A549 (cell line): Measurements from ENCODE around the gene NHERF1. TPM values are rescaled to one million over a fixed set of nuclear protein-coding genes. Genes with fewer than 3 reads are reported as not detected.

Experiments used
- ATAC-seq, 2 experiments: fragments of 200-7000 bp in 1 of 2; fragments of >200 bp in 1 of 2; cut with Nextera tagmentation in 1 of 2; cut with Tn5 transposase in 1 of 2; 3 replicates each; pipeline versions ENCODE4 v1.8.0 to v1.9.1; 2018 to 2020; ENCODE audit warnings: mild to moderate bottlenecking in 1 of 2, moderate library complexity in 1 of 2
- CTCF ChIA-PET: fragments of 300-600 bp; sonication (Branson Sonifier 250); formaldehyde crosslinking; extraction: SDS; loops from one replicate; lab custom pipeline; 2021; ENCODE audit warnings: antibody characterized with exemption, inconsistent platforms; lab: Yijun Ruan, JAX
- POLR2A ChIA-PET: fragments of 350-600 bp; formaldehyde crosslinking; extraction: SDS; loops from one replicate; lab custom pipeline; 2021; ENCODE audit warnings: antibody characterized with exemption, inconsistent platforms; lab: Yijun Ruan, JAX
- DNase-seq, 2 experiments: peaks; one replicate each; pipeline versions ENCODE4 v3.0.0 to v3.0.0-alpha.2; 2011 to 2016; ENCODE audit warnings: low read depth in 1 of 2, low spot score in 1 of 2
- FAIRE-seq: peaks from 2 replicates; lab custom pipeline; 2011; peaks lifted over from hg19 to GRCh38; lab: Jason Lieb, UNC
- H3K27ac ChIP-seq, 2 experiments: fragments of >200 bp; sonication (Bioruptor Twin); formaldehyde crosslinking; 3 replicates each; pipeline ENCODE4 v1.5.1; 2016 to 2017
- H3K4me1 ChIP-seq: fragments of >200 bp; sonication (Bioruptor Twin); formaldehyde crosslinking; 3 replicates; pipeline ENCODE4 v1.6.1; 2016
- H3K4me2 ChIP-seq: fragments of >200 bp; sonication (Bioruptor Twin); formaldehyde crosslinking; 3 replicates; pipeline ENCODE4 v1.6.1; 2016
- H3K4me3 ChIP-seq: fragments of >200 bp; sonication (Bioruptor Twin); formaldehyde crosslinking; 3 replicates; pipeline ENCODE4 v1.5.1; 2016
- H3K9me3 ChIP-seq: fragments of >200 bp; sonication (Bioruptor Twin); formaldehyde crosslinking; 3 replicates; pipeline ENCODE4 v1.6.1; 2016
- CBX2 ChIP-seq: fragments of 200-600 bp; sonication (generic); IDR thresholded peaks from 2 replicates; pipeline ENCODE4 v1.6.1; 2016; ENCODE audit warnings: low read depth, mild to moderate bottlenecking, borderline replicate concordance
- CBX8 ChIP-seq: fragments of 200-600 bp; sonication (generic); IDR thresholded peaks from 2 replicates; pipeline ENCODE4 v1.6.1; 2016
- CEBPB ChIP-seq, 2 experiments: fragments of >200 bp in 1 of 2; sonication (Bioruptor Twin) in 1 of 2; formaldehyde crosslinking in 1 of 2; IDR thresholded peaks; 2 replicates each; pipeline ENCODE4 v1.6.1; 2012 to 2016
- EP300 ChIP-seq, 2 experiments: fragments of >200 bp; sonication (Bioruptor Twin); formaldehyde crosslinking; IDR thresholded peaks; 2 replicates in 1 of 2; 3 replicates in 1 of 2; pipeline ENCODE4 v1.6.1; 2016 to 2017
- HOXA7 ChIP-seq: fragments of 250-450 bp; sonication (Bioruptor Pico); IDR thresholded peaks from 2 replicates; pipeline ENCODE4 v1.5.0; 2020; ENCODE audit warnings: mild to moderate bottlenecking, moderate library complexity
- HOXB13 ChIP-seq: fragments of 250-450 bp; sonication (Bioruptor Pico); IDR thresholded peaks from 2 replicates; pipeline ENCODE4 v1.5.0; 2020; ENCODE audit warnings: low read depth, mild to moderate bottlenecking, moderate library complexity
- HOXB5 ChIP-seq: fragments of 250-450 bp; sonication (Bioruptor Pico); IDR thresholded peaks from 2 replicates; pipeline ENCODE4 v1.5.0; 2020; ENCODE audit warnings: mild to moderate bottlenecking, moderate library complexity
- JUNB ChIP-seq: fragments of >200 bp; sonication (Bioruptor Twin); formaldehyde crosslinking; IDR thresholded peaks from 2 replicates; pipeline ENCODE4 v1.6.1; 2016
- KDM5A ChIP-seq: fragments of 200-600 bp; sonication (generic); IDR thresholded peaks from 2 replicates; pipeline ENCODE4 v1.6.1; 2016; ENCODE audit warnings: antibody characterized with exemption, mild to moderate bottlenecking
- MAZ ChIP-seq: fragments of 150-350 bp; IDR thresholded peaks from 2 replicates; pipeline ENCODE4 v1.6.1; 2014; ENCODE audit warnings: antibody characterized with exemption, low read depth, low read length, borderline replicate concordance
- NR3C1 ChIP-seq: fragments of >200 bp; sonication (Bioruptor Twin); formaldehyde crosslinking; IDR thresholded peaks from 3 replicates; pipeline ENCODE4 v1.6.1; 2017
- POLR2AphosphoS2 ChIP-seq: conservative IDR thresholded peaks from 2 replicates; pipeline ENCODE4 v1.6.1; 2012; ENCODE audit warnings: low read length, improper control_type of control experiment, inconsistent platforms
- RAD21 ChIP-seq, 2 experiments: fragments of >200 bp in 1 of 2; sonication (Bioruptor Twin) in 1 of 2; formaldehyde crosslinking in 1 of 2; IDR thresholded peaks in 1 of 2; conservative IDR thresholded peaks in 1 of 2; 2 replicates in 1 of 2; 3 replicates in 1 of 2; pipeline ENCODE4 v1.6.1; 2012 to 2018; ENCODE audit warnings: inconsistent platforms in 1 of 2
- SREBF2 ChIP-seq: fragments of 450-650 bp; IDR thresholded peaks from 2 replicates; pipeline ENCODE4 v1.6.1; 2014; ENCODE audit warnings: mild to moderate bottlenecking, moderate library complexity
- ZFP36 ChIP-seq: fragments of 450-650 bp; IDR thresholded peaks from 2 replicates; pipeline ENCODE4 v1.6.1; 2014; ENCODE audit warnings: borderline replicate concordance; ENCODE audit not compliant: partially characterized antibody
- WGBS: methylation state at CpG from one replicate; pipeline ENCODE4 v1.1.6; 2017; ENCODE audit errors: missing lambda C conversion rate; 5-methylcytosine and 5-hydroxymethylcytosine counted together
- polyA plus RNA-seq, 4 experiments: library from polyadenylated mRNA; depleted of rRNA in 3 of 4; stranded (reverse); fragments of >200 nt; fragmentation: RNase III in 1 of 4; extraction: RNeasy Plus Mini Kit Qiagen cat#74134 plus additional on column Dnase treatment in 1 of 4; gene quantifications; 2 replicates in 3 of 4; 3 replicates in 1 of 4; pipeline ENCODE4 v1.2.3, GENCODE V29; 2011 to 2017
- TF ChIP-seq, protein P1 (sequence below): fragments of 250-450 bp; sonication (Bioruptor Pico); IDR thresholded peaks from 2 replicates; pipeline ENCODE4 v1.5.0; 2021; ENCODE audit warnings: mild to moderate bottlenecking, moderate library complexity, borderline replicate concordance
- TF ChIP-seq, protein P2 (sequence below): IDR thresholded peaks from 2 replicates; pipeline ENCODE4 v1.6.1; 2012
- TF ChIP-seq, protein P3 (sequence below): IDR thresholded peaks from 2 replicates; pipeline ENCODE4 v1.6.1; 2012; ENCODE audit warnings: low read depth, borderline replicate concordance
- TF ChIP-seq, protein P4 (sequence below): fragments of >200 bp; sonication (Bioruptor Twin); formaldehyde crosslinking; IDR thresholded peaks from 3 replicates; pipeline ENCODE4 v1.5.1; 2016
- TF ChIP-seq, protein P5 (sequence below): fragments of 200-600 bp; sonication (generic); IDR thresholded peaks from 2 replicates; pipeline ENCODE4 v1.6.1; 2016; ENCODE audit warnings: antibody characterized with exemption, mild to moderate bottlenecking, moderate library complexity

NHERF1 gene
- polyA plus RNA-seq, 2 of the 4 experiments (the other 2 are of a cell fraction) = 41.5 to 51.5 TPM

DNA sequence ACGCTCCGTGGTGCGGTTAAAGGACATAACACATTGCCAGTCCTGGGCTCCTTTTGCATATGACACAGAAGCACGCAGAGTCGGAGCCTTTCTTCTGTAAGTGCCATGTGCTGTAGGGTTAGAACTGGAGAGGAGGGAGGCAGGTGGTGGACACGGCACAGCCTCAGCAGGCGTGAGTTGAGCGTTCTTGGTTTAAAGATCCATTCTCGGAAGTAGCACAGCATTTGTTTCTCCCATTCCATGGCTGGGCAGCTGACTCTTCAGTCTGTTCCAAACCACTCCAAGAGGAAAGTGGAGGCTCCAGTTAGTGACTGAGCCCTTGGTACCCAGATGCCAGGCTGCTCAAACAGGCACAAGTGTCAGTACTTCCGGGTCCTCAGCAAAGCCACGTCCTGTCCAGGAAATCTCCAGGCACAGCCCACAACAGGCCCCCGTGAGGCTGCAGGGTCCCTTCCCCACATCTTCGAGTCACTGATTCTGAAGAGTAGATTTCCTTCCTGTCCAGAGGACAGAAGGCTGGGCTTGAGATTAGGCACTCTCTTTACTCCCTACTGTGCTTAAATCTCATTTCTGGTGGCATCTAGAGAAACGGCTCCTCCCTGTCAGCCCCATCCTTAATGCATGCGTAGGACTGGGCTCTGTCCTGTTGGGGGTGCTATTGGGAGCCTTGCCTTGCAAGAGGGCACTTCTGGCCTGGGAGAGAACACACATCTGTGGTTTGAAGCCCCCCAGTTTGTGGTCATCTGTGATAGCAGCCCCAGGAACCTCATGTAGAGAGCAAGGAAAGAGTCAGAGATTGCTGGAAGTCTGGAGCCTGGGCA lies 67.3 kb downstream of the NHERF1 start:
- no peak for DNase-seq
- peak in 1 of 2 experiments; percentile 62; a peak in 3 of 6 replicates for ATAC-seq
- no peak overlapping the region for H3K4me3 ChIP-seq
- H3K9me3 ChIP-seq = no peaks in the 10 kb centered on the region
- no peak for FAIRE-seq
- no peaks in the 10 kb centered on the region for H3K4me1 ChIP-seq
- POLR2A ChIA-PET = no interaction called here
- CTCF ChIA-PET = interaction anchor here (0.7 to 53.6 kb wide), 5 partner anchors 9 to 47 kb away, joined by 3 to 1302 read pairs (median 3); partner anchors contain the start of genes FDXR and GRIN2C
- H3K27ac ChIP-seq = no peak overlapping the region
- WGBS = 85% methylated on average over 14 of the region's 15 CpGs
- TF ChIP-seq, protein P1, sequence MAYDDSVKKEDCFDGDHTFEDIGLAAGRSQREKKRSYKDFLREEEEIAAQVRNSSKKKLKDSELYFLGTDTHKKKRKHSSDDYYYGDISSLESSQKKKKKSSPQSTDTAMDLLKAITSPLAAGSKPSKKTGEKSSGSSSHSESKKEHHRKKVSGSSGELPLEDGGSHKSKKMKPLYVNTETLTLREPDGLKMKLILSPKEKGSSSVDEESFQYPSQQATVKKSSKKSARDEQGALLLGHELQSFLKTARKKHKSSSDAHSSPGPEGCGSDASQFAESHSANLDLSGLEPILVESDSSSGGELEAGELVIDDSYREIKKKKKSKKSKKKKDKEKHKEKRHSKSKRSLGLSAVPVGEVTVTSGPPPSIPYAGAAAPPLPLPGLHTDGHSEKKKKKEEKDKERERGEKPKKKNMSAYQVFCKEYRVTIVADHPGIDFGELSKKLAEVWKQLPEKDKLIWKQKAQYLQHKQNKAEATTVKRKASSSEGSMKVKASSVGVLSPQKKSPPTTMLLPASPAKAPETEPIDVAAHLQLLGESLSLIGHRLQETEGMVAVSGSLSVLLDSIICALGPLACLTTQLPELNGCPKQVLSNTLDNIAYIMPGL (CRISPR knock-in tag) = no peak
- TF ChIP-seq HOXB13 (no peak), JUNB (no peak)
- H3K4me2 ChIP-seq = no peak overlapping the region

DNA sequence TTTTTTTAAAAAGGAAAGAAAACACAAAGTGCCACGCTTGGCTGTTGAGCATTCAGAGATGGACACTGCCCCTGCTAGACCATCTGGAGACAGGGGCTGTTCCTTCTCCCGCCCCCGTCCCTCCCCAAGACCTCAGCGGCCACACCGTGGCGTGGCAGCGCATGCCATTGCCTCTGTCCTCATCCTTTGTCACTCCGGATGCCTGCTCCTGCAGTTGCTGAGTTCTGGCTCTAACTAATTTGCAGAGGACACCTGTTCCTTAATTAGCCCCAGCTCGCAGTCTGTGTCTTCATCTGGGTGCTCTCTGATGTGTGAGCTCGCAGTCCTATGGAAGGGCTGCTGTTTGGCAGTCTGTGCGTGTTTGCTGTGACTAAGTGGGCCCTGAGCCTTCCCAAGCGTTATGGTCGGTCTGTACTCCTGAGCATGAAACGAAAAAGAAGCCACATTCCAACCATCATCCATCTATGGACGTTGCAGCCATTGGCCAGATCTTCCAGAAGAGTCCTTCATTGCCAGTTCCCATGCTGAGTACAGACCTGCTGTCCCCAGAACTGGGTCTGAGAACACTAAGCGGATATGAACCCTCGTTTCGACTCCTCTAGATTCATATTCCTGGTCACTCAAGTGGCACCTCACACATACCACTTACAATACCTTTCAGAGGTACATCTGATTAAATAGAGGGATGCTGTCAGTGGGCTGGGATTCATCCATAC lies 68.6 kb downstream of the NHERF1 start:
- Histone ChIP-seq H3K9me3 (no peaks in the 10 kb centered on the region), H3K4me3 (no peak overlapping the region), H3K4me2 (no peak overlapping the region), H3K4me1 (no peaks in the 10 kb centered on the region), H3K27ac (no peak overlapping the region)
- FAIRE-seq = no peak
- WGBS = 79% methylated on average over 18 of the region's 18 CpGs
- no peak for DNase-seq
- CTCF ChIA-PET = interaction anchor here (0.7 to 14.5 kb wide), 6 partner anchors 10 to 144 kb away, joined by 3 to 199 read pairs (median 3); no protein-coding TSS in a partner anchor
- TF ChIP-seq, protein P2, sequence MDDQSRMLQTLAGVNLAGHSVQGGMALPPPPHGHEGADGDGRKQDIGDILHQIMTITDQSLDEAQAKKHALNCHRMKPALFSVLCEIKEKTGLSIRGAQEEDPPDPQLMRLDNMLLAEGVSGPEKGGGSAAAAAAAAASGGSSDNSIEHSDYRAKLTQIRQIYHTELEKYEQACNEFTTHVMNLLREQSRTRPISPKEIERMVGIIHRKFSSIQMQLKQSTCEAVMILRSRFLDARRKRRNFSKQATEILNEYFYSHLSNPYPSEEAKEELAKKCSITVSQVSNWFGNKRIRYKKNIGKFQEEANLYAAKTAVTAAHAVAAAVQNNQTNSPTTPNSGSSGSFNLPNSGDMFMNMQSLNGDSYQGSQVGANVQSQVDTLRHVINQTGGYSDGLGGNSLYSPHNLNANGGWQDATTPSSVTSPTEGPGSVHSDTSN = no peak
- TF ChIP-seq NR3C1 = no peak
- TF ChIP-seq MAZ = no peak
- TF ChIP-seq ZFP36 = no peak
- TF ChIP-seq CBX2 = no peak
- TF ChIP-seq HOXB5 (CRISPR knock-in tag) = no peak
- TF ChIP-seq SREBF2 = no peak
- no peak for TF ChIP-seq POLR2AphosphoS2
- no peak for ATAC-seq
- POLR2A ChIA-PET = no interaction called here

DNA sequence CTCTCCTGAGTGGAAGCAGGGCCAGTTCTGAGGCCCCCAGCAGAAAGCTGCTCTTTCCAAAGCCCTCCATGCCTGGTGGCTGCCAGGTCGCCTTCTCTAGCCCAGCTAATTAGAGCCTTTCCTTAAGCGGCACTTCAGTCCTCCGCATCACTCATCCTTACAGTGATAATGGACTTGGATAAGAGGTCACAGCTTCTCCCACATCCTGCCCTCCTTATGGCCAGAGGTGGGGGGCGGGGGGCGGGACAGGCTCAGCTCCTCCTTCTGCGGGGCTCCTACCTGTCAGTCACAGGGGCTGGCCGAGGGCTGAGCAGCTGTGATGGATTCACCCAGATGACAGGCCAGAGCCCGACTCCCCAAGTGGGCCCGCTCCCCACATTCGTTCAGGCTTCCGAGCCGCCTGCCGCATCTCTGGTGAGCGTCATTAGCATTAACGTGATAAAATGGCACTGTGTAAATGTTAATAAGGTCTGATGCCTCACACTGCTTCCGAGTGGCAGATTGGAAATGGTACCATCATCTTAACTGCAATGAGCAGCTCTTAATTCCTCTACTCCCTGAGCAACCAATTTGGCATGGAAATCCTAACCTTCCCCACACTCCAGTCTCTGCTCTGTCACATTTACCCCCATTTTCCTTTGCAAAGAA lies 70.0 kb downstream of the NHERF1 start:
- ChIA-PET CTCF (interaction anchor here (0.6 to 14.6 kb wide), 8 partner anchors 9 to 142 kb away, joined by 3 to 131 read pairs (median 4); no protein-coding TSS in a partner anchor), POLR2A (no interaction called here)
- WGBS = 89% methylated on average over 16 of the region's 16 CpGs
- FAIRE-seq = no peak
- H3K4me1 ChIP-seq = no peaks in the 10 kb centered on the region
- H3K4me2 ChIP-seq = no peak overlapping the region
- H3K4me3 ChIP-seq = no peak overlapping the region
- DNase-seq = no peak
- no peak for ATAC-seq
- H3K9me3 ChIP-seq = no peaks in the 10 kb centered on the region
- no peak overlapping the region for H3K27ac ChIP-seq
- TF ChIP-seq CEBPB (IDR thresholded peaks at IDR 0.05) (no peak), KDM5A (no peak), HOXA7 (no peak), CBX8 (no peak), EP300 (IDR thresholded peaks at IDR 0.05) (no peak), CBX2 (no peak), RAD21 (conservative IDR thresholded peaks at IDR 0.05 in 1 of 2, IDR thresholded peaks at IDR 0.05 in 1 of 2) (no peak), JUNB (no peak)
- TF ChIP-seq, protein P3, sequence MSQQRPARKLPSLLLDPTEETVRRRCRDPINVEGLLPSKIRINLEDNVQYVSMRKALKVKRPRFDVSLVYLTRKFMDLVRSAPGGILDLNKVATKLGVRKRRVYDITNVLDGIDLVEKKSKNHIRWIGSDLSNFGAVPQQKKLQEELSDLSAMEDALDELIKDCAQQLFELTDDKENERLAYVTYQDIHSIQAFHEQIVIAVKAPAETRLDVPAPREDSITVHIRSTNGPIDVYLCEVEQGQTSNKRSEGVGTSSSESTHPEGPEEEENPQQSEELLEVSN = no peak
- TF ChIP-seq, protein P4, sequence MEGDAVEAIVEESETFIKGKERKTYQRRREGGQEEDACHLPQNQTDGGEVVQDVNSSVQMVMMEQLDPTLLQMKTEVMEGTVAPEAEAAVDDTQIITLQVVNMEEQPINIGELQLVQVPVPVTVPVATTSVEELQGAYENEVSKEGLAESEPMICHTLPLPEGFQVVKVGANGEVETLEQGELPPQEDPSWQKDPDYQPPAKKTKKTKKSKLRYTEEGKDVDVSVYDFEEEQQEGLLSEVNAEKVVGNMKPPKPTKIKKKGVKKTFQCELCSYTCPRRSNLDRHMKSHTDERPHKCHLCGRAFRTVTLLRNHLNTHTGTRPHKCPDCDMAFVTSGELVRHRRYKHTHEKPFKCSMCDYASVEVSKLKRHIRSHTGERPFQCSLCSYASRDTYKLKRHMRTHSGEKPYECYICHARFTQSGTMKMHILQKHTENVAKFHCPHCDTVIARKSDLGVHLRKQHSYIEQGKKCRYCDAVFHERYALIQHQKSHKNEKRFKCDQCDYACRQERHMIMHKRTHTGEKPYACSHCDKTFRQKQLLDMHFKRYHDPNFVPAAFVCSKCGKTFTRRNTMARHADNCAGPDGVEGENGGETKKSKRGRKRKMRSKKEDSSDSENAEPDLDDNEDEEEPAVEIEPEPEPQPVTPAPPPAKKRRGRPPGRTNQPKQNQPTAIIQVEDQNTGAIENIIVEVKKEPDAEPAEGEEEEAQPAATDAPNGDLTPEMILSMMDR = no peak
- TF ChIP-seq, protein P5, sequence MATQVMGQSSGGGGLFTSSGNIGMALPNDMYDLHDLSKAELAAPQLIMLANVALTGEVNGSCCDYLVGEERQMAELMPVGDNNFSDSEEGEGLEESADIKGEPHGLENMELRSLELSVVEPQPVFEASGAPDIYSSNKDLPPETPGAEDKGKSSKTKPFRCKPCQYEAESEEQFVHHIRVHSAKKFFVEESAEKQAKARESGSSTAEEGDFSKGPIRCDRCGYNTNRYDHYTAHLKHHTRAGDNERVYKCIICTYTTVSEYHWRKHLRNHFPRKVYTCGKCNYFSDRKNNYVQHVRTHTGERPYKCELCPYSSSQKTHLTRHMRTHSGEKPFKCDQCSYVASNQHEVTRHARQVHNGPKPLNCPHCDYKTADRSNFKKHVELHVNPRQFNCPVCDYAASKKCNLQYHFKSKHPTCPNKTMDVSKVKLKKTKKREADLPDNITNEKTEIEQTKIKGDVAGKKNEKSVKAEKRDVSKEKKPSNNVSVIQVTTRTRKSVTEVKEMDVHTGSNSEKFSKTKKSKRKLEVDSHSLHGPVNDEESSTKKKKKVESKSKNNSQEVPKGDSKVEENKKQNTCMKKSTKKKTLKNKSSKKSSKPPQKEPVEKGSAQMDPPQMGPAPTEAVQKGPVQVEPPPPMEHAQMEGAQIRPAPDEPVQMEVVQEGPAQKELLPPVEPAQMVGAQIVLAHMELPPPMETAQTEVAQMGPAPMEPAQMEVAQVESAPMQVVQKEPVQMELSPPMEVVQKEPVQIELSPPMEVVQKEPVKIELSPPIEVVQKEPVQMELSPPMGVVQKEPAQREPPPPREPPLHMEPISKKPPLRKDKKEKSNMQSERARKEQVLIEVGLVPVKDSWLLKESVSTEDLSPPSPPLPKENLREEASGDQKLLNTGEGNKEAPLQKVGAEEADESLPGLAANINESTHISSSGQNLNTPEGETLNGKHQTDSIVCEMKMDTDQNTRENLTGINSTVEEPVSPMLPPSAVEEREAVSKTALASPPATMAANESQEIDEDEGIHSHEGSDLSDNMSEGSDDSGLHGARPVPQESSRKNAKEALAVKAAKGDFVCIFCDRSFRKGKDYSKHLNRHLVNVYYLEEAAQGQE = no peak
